T-cell (primary cell): Measurements from ENCODE around the gene FAM236C. TPM values are rescaled to one million over a fixed set of nuclear protein-coding genes. Genes with fewer than 3 reads are reported as not detected.
"Not testable (repeated sequence)": the region's sequence is repeated elsewhere in the genome, so short reads cannot be mapped to it uniquely, and the experiment has no call there.

Source experiments
- ATAC-seq, 4 experiments: fragments of 200-7000 bp in 3 of 4; fragments of 150-1000 bp in 1 of 4; cut with Tn5 transposase; replicated peaks in 1 of 4; 1 replicate in 3 of 4; 2 replicates in 1 of 4; pipeline ENCODE4 v1.10.0; 2021; ENCODE audit warnings: moderate library complexity in 3 of 4, mild to moderate bottlenecking in 2 of 4, moderate number of reproducible peaks in 1 of 4
- CTCF ChIA-PET, 2 donors: fragments of 300-600 bp; sonication (Branson Sonifier 250); formaldehyde crosslinking; loops; one replicate each; lab custom pipeline; 2022; ENCODE audit warnings: antibody characterized with exemption in 2 of 2; lab: Charles Lee
- POLR2A ChIA-PET, 2 donors: fragments of 300-600 bp; sonication (Branson Sonifier 250); formaldehyde crosslinking; loops; one replicate each; lab custom pipeline; 2022; ENCODE audit warnings: antibody characterized with exemption in 2 of 2; lab: Charles Lee
- DNase-seq, 35 experiments: peaks; one replicate each; pipeline versions ENCODE4 v3.0.0 to v3.0.0-alpha.2; 2013 to 2023
- H3K27ac ChIP-seq: one replicate; pipeline ENCODE4 v1.5.1; 2013; ENCODE audit warnings: low read length
- H3K27me3 ChIP-seq, 2 experiments: replicated peaks in 1 of 2; 1 replicate in 1 of 2; 2 replicates in 1 of 2; pipeline versions ENCODE4 v1.6.1 to v1.7.0; 2013; ENCODE audit warnings: low read length in 1 of 2, mixed read lengths in 1 of 2; ENCODE audit not compliant: control insufficient read depth in 2 of 2, insufficient read depth in 2 of 2; ENCODE audit errors: extremely low read depth in 1 of 2
- H3K36me3 ChIP-seq, 2 donors: 1 replicate in 1 of 2; 2 replicates in 1 of 2; pipeline versions ENCODE4 v1.6.1 to v1.7.0; 2013; ENCODE audit warnings: low read length in 1 of 2; ENCODE audit not compliant: control insufficient read depth in 2 of 2, insufficient read depth in 1 of 2; ENCODE audit errors: extremely low read depth in 1 of 2
- H3K4me1 ChIP-seq, 2 experiments: 1 replicate in 1 of 2; 2 replicates in 1 of 2; pipeline versions ENCODE4 v1.6.1 to v1.7.0; 2013; ENCODE audit warnings: low read length in 2 of 2, mixed read lengths in 1 of 2; ENCODE audit not compliant: insufficient read depth in 2 of 2, control insufficient read depth in 1 of 2; ENCODE audit errors: extremely low read depth in 1 of 2
- H3K4me3 ChIP-seq, 2 donors: 1 replicate in 1 of 2; 2 replicates in 1 of 2; pipeline versions ENCODE4 v1.5.1 to v1.7.0; 2013; ENCODE audit warnings: mild to moderate bottlenecking in 2 of 2, low read length in 1 of 2, moderate library complexity in 1 of 2; ENCODE audit not compliant: control insufficient read depth in 1 of 2; ENCODE audit errors: extremely low read depth in 1 of 2
- H3K9me3 ChIP-seq: 2 replicates; pipeline ENCODE4 v1.7.0; 2013
- H3K27ac Mint-ChIP-seq, 2 donors: one replicate each; pipeline ENCODE4 v1.8.0; 2020 to 2021; ENCODE audit warnings: mild to moderate bottlenecking in 2 of 2, mixed read lengths in 2 of 2
- H3K27me3 Mint-ChIP-seq, 2 donors: one replicate each; pipeline ENCODE4 v1.8.0; 2021 to 2022; ENCODE audit warnings: mixed read lengths in 2 of 2
- H3K36me3 Mint-ChIP-seq: one replicate; pipeline ENCODE4 v1.8.0; 2021; ENCODE audit warnings: mixed read lengths
- H3K4me1 Mint-ChIP-seq, 3 donors: one replicate each; pipeline ENCODE4 v1.8.0; 2020 to 2022; ENCODE audit warnings: mixed read lengths in 3 of 3, mild to moderate bottlenecking in 1 of 3
- H3K4me3 Mint-ChIP-seq, 3 donors: one replicate each; pipeline ENCODE4 v1.8.0; 2020 to 2022; ENCODE audit warnings: mild to moderate bottlenecking in 3 of 3, mixed read lengths in 3 of 3, moderate library complexity in 3 of 3
- H3K9me3 Mint-ChIP-seq, 3 donors: one replicate each; pipeline ENCODE4 v1.8.0; 2020 to 2022; ENCODE audit warnings: mixed read lengths in 3 of 3
- WGBS: methylation state at CpG from one replicate; pipeline ENCODE4 v1.1.5; 2013; ENCODE audit warnings: missing lambda C conversion rate; ENCODE audit not compliant: insufficient coverage; 5-methylcytosine and 5-hydroxymethylcytosine counted together
- total RNA-seq, 35 experiments: library from RNA in 6 of 35; stranded (reverse) in 6 of 35; fragments of 120-200 nt in 1 of 35; gene quantifications; one replicate each; pipeline versions ENCODE4 v1.2.1 to v1.2.4 and lab custom pipeline; 2013 to 2026

Gene FAM236C
- not detected for total RNA-seq
- not detected for total RNA-seq (2013)
- 0 to 0.05 (median 0) reads per million in 29 experiments for total RNA-seq (lab: John Stamatoyannopoulos, UW)

DNA sequence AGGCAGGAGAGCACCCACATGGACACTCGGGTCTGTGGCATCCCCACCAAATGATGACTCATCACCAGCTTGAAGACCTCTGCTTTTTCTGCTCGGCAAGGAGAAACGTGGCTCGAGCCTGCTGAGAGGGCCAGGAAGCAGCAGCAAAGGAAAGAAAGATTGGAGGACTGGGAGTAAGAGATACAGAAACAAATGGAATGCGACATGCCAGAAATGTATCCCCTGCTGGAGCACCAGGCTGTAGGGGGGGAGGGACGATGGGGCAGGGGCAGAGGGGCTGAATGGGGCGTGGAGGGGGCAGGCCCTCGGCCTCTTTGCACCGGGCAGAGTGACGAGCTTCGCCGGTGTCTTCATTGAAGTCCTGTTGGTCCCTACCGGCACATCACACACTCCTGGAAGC lies at the start of gene FAM236C:
Gene FAM236C (plus strand): TSS at position 301 of the 400 bp plus-strand sequence. CDS start 100 bp downstream, outside the sequence.
- POLR2A ChIA-PET, H3K9me3 Mint-ChIP-seq, H3K9me3 ChIP-seq, H3K27ac Mint-ChIP-seq, CTCF ChIA-PET, H3K36me3 ChIP-seq, H3K4me3 ChIP-seq, H3K4me1 Mint-ChIP-seq, H3K27ac ChIP-seq, DNase-seq, H3K4me3 Mint-ChIP-seq, H3K4me1 ChIP-seq, H3K36me3 Mint-ChIP-seq, ATAC-seq, H3K27me3 Mint-ChIP-seq, H3K27me3 ChIP-seq: not testable (repeated sequence)
- no CpG with 5 or more reads among the region's 13 CpGs for WGBS

DNA sequence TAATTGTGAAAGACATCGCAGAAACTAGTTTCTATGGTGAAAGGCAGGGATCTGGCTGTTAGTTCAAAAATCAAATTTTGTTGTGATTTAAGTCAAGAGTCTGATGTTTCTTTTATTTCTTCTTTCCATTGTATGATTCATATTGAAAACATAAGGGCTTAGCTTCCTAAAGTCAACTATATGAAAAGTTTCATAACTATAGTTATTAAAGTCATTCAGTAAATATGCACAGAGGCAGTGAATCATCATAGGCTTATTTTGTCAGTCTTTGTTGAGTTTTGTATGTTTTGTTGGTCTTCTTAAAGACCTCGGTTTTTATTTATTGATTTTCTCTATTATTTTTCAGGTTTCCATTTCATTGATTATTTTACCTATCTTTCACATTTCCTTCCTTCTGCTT lies 29.5 kb upstream of the FAM236C start:
- H3K9me3 Mint-ChIP-seq, H3K27ac Mint-ChIP-seq, DNase-seq, H3K36me3 ChIP-seq, H3K27me3 Mint-ChIP-seq, H3K27me3 ChIP-seq, H3K4me3 Mint-ChIP-seq, H3K9me3 ChIP-seq, H3K4me1 Mint-ChIP-seq, H3K4me3 ChIP-seq, H3K4me1 ChIP-seq, H3K36me3 Mint-ChIP-seq, ATAC-seq, POLR2A ChIA-PET, CTCF ChIA-PET, H3K27ac ChIP-seq: not testable (repeated sequence)
- no CpG with 5 or more reads among the region's 2 CpGs for WGBS

DNA sequence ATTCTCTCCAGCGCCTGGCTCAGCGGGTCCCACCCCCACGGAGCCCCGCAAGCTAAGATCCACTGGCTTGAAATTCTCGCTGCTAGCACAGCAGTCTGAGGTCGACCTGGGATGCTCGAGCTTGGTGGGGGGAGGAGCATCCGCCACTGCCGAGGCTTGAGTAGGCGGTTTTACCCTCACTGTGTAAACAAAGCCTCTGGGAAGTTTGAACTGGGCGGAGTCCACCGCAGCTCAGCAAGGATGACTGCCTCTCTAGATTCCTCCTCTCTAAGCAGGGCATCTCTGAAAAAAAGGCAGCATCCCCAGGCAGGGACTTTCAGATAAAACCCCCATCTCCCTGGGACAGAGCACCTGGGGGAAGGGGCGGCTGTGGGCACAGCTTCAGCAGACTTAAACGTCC lies 22.7 kb upstream of the FAM236C start:
- H3K36me3 Mint-ChIP-seq, H3K9me3 ChIP-seq, H3K4me1 Mint-ChIP-seq, H3K27me3 ChIP-seq, H3K9me3 Mint-ChIP-seq, POLR2A ChIA-PET, DNase-seq, H3K4me3 ChIP-seq, H3K27ac Mint-ChIP-seq, H3K36me3 ChIP-seq, H3K27ac ChIP-seq, ATAC-seq, H3K4me3 Mint-ChIP-seq, CTCF ChIA-PET, H3K4me1 ChIP-seq, H3K27me3 Mint-ChIP-seq: not testable (repeated sequence)
- WGBS: no CpG with 5 or more reads among the region's 14 CpGs

DNA sequence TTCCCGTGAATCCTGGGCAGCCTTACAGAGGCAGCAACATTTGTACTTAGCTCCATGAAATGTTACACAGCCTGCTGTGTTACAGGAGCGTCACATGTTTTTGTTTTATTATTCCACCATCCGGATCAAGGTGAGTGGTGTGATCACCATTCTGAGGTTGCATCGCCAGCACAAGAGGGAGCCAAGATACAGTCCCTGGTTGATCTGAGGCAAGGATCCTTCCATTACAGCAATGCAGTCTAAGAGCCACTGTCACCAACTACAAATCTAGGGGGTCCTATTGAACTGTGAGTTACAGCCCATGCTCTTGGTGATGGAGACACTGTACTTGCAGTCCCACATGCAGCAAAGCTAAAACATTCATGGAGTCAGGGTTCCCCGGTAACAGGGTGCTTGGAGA lies 3.7 kb downstream of the FAM236C start:
- H3K9me3 Mint-ChIP-seq, CTCF ChIA-PET, H3K27ac ChIP-seq, H3K4me1 Mint-ChIP-seq, ATAC-seq, H3K27me3 ChIP-seq, H3K36me3 Mint-ChIP-seq, POLR2A ChIA-PET, DNase-seq, H3K4me1 ChIP-seq, H3K9me3 ChIP-seq, H3K27ac Mint-ChIP-seq, H3K4me3 ChIP-seq, H3K27me3 Mint-ChIP-seq, H3K36me3 ChIP-seq, H3K4me3 Mint-ChIP-seq: not testable (repeated sequence)
- no CpG with 5 or more reads among the region's 5 CpGs for WGBS

DNA sequence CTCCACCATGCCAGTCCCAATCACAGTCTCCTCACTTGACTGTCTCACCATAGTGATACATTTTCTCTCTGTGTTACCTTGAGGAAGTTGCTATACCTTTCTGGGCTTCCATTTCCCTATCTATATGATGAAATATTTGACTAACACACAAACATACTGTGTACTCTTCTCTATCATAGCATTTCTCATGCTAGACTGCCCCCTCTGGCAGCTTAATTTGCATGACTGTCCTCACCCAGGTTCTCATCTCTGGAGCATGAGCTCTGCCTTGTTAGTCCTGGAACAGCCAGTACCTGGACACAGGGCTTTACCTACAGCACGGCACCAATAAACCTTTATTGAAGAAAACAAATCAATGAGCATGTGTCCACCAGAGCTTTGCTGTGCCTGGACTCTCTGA lies 19.9 kb downstream of the FAM236C start:
- not testable (repeated sequence) for H3K4me3 ChIP-seq, H3K4me1 Mint-ChIP-seq

DNA sequence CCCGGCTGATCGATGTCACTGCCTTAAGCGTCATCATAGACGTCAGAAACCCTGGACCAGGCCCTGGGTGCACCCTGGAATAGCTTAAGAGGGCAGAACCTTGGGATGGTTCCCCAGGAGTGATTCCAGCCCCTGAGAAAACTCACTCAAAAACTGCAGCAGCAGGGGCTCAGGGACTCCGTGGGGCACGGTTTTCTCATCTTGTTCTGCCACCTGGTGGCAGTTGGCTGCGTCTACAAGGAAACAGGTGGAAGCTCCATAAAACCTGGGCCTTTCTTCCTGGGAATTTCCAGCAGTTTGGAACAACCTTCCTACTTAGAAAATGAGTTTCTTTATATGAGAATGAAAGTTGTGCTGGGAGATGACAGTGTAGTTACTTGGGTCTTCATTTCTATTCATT lies 24.0 kb downstream of the FAM236C start:
- CTCF ChIA-PET, H3K4me3 Mint-ChIP-seq, POLR2A ChIA-PET, H3K9me3 ChIP-seq, H3K27me3 Mint-ChIP-seq, H3K27me3 ChIP-seq, H3K36me3 Mint-ChIP-seq, ATAC-seq, DNase-seq, H3K4me3 ChIP-seq, H3K4me1 Mint-ChIP-seq, H3K9me3 Mint-ChIP-seq, H3K4me1 ChIP-seq, H3K27ac ChIP-seq, H3K36me3 ChIP-seq, H3K27ac Mint-ChIP-seq: not testable (repeated sequence)
- no CpG with 5 or more reads among the region's 7 CpGs for WGBS

More for the DNA sequence above, 19.9 kb downstream of the FAM236C start:
- H3K27me3 Mint-ChIP-seq, H3K9me3 Mint-ChIP-seq, H3K9me3 ChIP-seq, H3K4me1 ChIP-seq, H3K36me3 Mint-ChIP-seq, H3K27ac ChIP-seq, H3K36me3 ChIP-seq, CTCF ChIA-PET, POLR2A ChIA-PET, DNase-seq, ATAC-seq, H3K27me3 ChIP-seq, H3K4me3 Mint-ChIP-seq, H3K27ac Mint-ChIP-seq: not testable (repeated sequence)
- WGBS: no CpG with 5 or more reads among the region's 1 CpG

DNA sequence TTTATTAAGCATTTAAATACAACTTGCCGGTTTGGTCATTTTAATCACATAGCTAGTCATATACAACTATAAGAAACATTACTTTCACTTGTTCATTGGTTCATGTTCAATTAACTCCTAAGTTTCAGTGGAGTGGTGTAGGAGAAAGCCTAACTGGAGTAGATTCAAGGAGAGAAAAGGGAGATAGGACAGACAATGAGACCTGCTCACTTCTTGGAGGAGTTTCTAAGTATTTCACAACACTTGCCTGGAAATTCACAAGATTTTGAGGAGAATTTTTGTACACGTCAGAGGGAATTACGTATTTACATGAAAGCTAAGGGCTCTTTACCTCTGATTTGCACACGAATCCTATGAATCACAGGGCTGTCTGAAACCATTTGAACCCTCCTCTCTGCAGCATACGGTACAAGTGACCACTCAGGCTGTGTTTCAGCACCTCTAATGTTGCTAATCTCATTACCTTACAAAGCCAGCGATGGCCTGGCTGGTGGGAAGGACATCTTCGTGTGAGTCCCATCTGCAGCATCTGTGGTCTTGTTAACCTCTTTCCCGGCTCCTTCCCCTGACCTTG lies 24.6 kb downstream of the FAM236C start:
- H3K27ac ChIP-seq, H3K4me1 Mint-ChIP-seq, H3K9me3 Mint-ChIP-seq, POLR2A ChIA-PET, H3K27me3 ChIP-seq, ATAC-seq, H3K4me1 ChIP-seq, H3K36me3 Mint-ChIP-seq, H3K27ac Mint-ChIP-seq, CTCF ChIA-PET, DNase-seq, H3K4me3 ChIP-seq, H3K9me3 ChIP-seq, H3K27me3 Mint-ChIP-seq, H3K4me3 Mint-ChIP-seq, H3K36me3 ChIP-seq: not testable (repeated sequence)
- no CpG with 5 or more reads among the region's 8 CpGs for WGBS
